NB4 (cell line): ENCODE results near the gene MAGI2.

ENCODE experiments used
- CTCF ChIP-seq: IDR thresholded peaks from one replicate; pipeline ENCODE4 v1.5.1; 2012; ENCODE audit warnings: low read depth, low read length
- POLR2A ChIP-seq: IDR thresholded peaks from 2 replicates; pipeline ENCODE4 v1.6.1; 2011; ENCODE audit warnings: mild to moderate bottlenecking; ENCODE audit not compliant: insufficient read length; ENCODE audit errors: extremely low read depth

- TF ChIP-seq CTCF = no peak
- TF ChIP-seq POLR2A = no peak
These were observed 1152.1 kb downstream of the MAGI2 start for GRCh38 chr7:78301407-78301806.
